ENCODE results near the gene MICAL2. TPM values are rescaled to one million over a fixed set of nuclear protein-coding genes. Genes with fewer than 3 reads are reported as not detected.

MICAL2 gene
- total and polyA plus RNA-seq, 2 of the 13 experiments (the other 11 are each of a cell fraction or from before 2014, with no cell fraction given), result 0.78 to 1.1 TPM

DNA sequence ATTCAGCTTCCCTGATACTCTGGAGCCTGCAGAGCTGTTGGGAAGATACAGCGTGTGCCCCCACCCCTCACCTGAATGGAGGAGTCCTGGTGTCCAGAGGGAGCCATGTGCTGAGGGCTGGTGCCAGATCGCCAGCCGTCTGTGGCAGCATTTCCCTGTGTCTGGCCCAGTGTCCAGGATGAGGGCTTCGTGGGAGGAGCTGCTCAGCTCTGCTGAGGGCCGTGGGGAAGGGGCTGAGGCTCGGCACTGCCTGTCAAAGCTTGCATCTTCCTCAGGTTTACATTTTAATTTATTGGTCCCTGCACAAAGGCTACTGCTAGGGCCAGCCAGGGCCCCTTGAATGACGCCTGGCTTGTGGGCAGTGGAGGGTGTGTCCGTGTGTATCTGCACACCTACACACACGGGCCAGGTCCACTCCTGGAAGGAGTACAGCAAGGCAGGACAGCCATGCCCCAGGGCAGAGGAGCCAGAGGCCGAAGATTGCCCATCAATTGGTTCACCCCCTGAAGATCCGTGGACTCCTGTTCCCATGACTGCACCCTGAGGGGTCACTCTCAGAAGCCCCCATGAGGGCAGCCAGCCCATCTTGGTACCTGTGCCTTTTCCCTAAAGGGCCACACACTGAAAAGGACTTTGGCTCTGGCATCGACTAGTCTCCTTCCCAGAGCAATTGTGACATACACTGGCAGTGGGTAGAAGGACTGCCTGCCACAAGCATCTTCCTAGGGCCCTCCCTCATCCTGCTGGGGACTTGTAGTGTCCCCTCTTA, 159.2 kb downstream of the MICAL2 start:
- Histone ChIP-seq H3K36me3 (replicated peaks in 1 of 2; ENCODE audit: control insufficient read depth in 1 of 2, insufficient read depth in 2 of 2, low read length in 2 of 2) (no peaks in the 10 kb centered on the region), H3K4me3 (replicated peaks in 1 of 3; ENCODE audit: insufficient read depth in 1 of 3, low read depth in 2 of 3, low read length in 3 of 3) (peak overlapping the region in 1 of 3 experiments; percentile 32; a peak in 1 of 6 replicates), H3K27me3 (ENCODE audit: control insufficient read depth in 1 of 2, insufficient read depth in 2 of 2, low read length in 2 of 2) (no peaks in the 10 kb centered on the region), H3K9ac (ENCODE audit: insufficient read depth, low read depth, low read length) (no peak overlapping the region), H3K9me3 (ENCODE audit: low read length) (no peaks in the 10 kb centered on the region), H3K4me1 (ENCODE audit: insufficient read depth, low read length) (peaks cover 35% of the 10 kb centered on the region), H2AFZ (ENCODE audit: low read length) (peak overlapping the region; percentile 50), H3K27ac (ENCODE audit: extremely low read length, insufficient read depth, low read length) (no peak overlapping the region), H3K4me2 (ENCODE audit: low read depth, low read length) (peak overlapping the region; percentile 62), H3K79me2 (ENCODE audit: insufficient read depth, low read length) (no peaks in the 10 kb centered on the region), H4K20me1 (ENCODE audit: insufficient read depth, low read length) (no peaks in the 10 kb centered on the region)
- ChIA-PET CTCF (ENCODE audit: low intra/inter-chr PET ratio, low total read pairs) (no interaction called here), POLR2A (no interaction called here)
- in situ Hi-C loops (cut with HindIII; ENCODE audit: extremely low pct_ligation_motif_present, low pct_unique_long_range_greater_than_20kb) (no loop called here), intact Hi-C loops (cut with micrococcal nuclease; ENCODE audit: unreplicated experiment) (no loop called here)
- no peak for DNase-seq (ENCODE audit: low spot score)
- WGBS (ENCODE audit: low lambda C conversion rate), result 24% methylated on average over 6 of the region's 12 CpGs
- ATAC-seq, result no peak; the same call in 2 of the 3 replicates
- BruUV-seq (replicated peaks), result no TSS peak
- TF ChIP-seq EZH2 (conservative IDR thresholded peaks at IDR 0.05; ENCODE audit: low read depth, low read length) (no peak), ZNF333 (CRISPR knock-in tag; IDR thresholded peaks at IDR 0.05; ENCODE audit: borderline replicate concordance) (no peak), CEBPG (CRISPR knock-in tag; IDR thresholded peaks at IDR 0.05) (no peak)
- no peak for FAIRE-seq

DNA sequence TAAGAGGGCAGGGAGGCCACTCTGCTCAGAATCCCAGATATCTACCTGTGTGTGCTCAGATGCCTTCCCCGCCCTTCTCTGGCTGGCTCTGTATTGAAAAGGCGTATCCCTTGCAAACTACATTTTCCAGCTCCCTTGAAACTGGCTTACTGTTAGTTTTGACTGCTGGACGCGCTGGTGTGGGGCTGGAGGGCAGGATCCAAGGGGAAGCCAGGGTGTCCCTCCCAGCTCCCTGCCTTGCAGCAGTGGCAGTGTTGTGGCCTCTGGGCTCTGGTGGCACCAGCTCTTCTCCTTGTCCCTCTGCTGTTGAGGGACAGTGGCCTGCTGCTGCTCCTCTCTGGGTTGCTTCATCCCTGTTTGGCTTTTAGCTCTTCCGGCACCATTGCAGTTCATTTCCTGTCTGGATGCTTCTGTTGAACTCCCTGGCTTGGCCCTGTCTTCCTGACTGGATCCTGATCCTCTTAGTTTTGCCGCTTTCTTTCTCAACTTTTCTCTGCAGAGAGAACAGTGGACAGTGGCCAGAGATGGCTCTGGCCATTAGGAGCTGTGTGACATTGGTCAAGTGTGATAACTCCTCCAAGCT, 159.9 kb downstream of the MICAL2 start:
- Histone ChIP-seq H3K27me3 (ENCODE audit: control insufficient read depth in 1 of 2, insufficient read depth in 2 of 2, low read length in 2 of 2) (no peaks in the 10 kb centered on the region), H3K36me3 (replicated peaks in 1 of 2; ENCODE audit: control insufficient read depth in 1 of 2, insufficient read depth in 2 of 2, low read length in 2 of 2) (no peaks in the 10 kb centered on the region), H3K4me1 (ENCODE audit: insufficient read depth, low read length) (peaks cover 35% of the 10 kb centered on the region), H2AFZ (ENCODE audit: low read length) (peak overlapping the region; percentile 50), H3K79me2 (ENCODE audit: insufficient read depth, low read length) (no peaks in the 10 kb centered on the region), H3K9me3 (ENCODE audit: low read length) (no peaks in the 10 kb centered on the region), H4K20me1 (ENCODE audit: insufficient read depth, low read length) (no peaks in the 10 kb centered on the region), H3K9ac (ENCODE audit: insufficient read depth, low read depth, low read length) (no peak overlapping the region), H3K4me3 (replicated peaks in 1 of 3; ENCODE audit: insufficient read depth in 1 of 3, low read depth in 2 of 3, low read length in 3 of 3) (peak overlapping the region in 1 of 3 experiments; percentile 32; a peak in 1 of 6 replicates), H3K4me2 (ENCODE audit: low read depth, low read length) (peak overlapping the region; percentile 62), H3K27ac (ENCODE audit: extremely low read length, insufficient read depth, low read length) (no peak overlapping the region)
- CTCF ChIA-PET (ENCODE audit: low intra/inter-chr PET ratio, low total read pairs), result no interaction called here
- in situ Hi-C loops (cut with HindIII; ENCODE audit: extremely low pct_ligation_motif_present, low pct_unique_long_range_greater_than_20kb), result no loop called here
- intact Hi-C loops (cut with micrococcal nuclease; ENCODE audit: unreplicated experiment), result no loop called here
- DNase-seq (ENCODE audit: low spot score) (peak; percentile 13), FAIRE-seq (no peak), ATAC-seq (peak; percentile 38)
- no TSS peak for BruUV-seq (replicated peaks)
- POLR2A ChIA-PET, result no interaction called here
- 18% methylated on average over 3 of the region's 6 CpGs for WGBS (ENCODE audit: low lambda C conversion rate)
- TF ChIP-seq ZNF20 (CRISPR knock-in tag; IDR thresholded peaks at IDR 0.05) (no peak), ETV5 (CRISPR knock-in tag; IDR thresholded peaks at IDR 0.05; ENCODE audit: borderline replicate concordance) (peak; percentile 24; the same call in 1 of the 2 replicates), GABPB1 (CRISPR knock-in tag; IDR thresholded peaks at IDR 0.05) (peak; percentile 60; the same call in 1 of the 2 replicates), NR2C2 (CRISPR knock-in tag; IDR thresholded peaks at IDR 0.05; ENCODE audit: borderline replicate concordance) (peak; percentile 86), GTF3A (CRISPR knock-in tag; conservative IDR thresholded peaks at IDR 0.05) (no peak), REL (CRISPR knock-in tag; conservative IDR thresholded peaks at IDR 0.05) (no peak), RBM22 (optimal IDR thresholded peaks at IDR 0.05; ENCODE audit: low read length) (no peak), MED1 (CRISPR knock-in tag; IDR thresholded peaks at IDR 0.05) (no peak), CEBPG (CRISPR knock-in tag; IDR thresholded peaks at IDR 0.05) (peak; percentile 32; the same call in 1 of the 2 replicates), ZNF230 (CRISPR knock-in tag; IDR thresholded peaks at IDR 0.05) (no peak), CEBPB (IDR thresholded peaks at IDR 0.05; ENCODE audit: borderline replicate concordance, low read depth, low read length) (peak; percentile 28; the same call in 1 of the 2 replicates)
- TF ChIP-seq, protein P1, sequence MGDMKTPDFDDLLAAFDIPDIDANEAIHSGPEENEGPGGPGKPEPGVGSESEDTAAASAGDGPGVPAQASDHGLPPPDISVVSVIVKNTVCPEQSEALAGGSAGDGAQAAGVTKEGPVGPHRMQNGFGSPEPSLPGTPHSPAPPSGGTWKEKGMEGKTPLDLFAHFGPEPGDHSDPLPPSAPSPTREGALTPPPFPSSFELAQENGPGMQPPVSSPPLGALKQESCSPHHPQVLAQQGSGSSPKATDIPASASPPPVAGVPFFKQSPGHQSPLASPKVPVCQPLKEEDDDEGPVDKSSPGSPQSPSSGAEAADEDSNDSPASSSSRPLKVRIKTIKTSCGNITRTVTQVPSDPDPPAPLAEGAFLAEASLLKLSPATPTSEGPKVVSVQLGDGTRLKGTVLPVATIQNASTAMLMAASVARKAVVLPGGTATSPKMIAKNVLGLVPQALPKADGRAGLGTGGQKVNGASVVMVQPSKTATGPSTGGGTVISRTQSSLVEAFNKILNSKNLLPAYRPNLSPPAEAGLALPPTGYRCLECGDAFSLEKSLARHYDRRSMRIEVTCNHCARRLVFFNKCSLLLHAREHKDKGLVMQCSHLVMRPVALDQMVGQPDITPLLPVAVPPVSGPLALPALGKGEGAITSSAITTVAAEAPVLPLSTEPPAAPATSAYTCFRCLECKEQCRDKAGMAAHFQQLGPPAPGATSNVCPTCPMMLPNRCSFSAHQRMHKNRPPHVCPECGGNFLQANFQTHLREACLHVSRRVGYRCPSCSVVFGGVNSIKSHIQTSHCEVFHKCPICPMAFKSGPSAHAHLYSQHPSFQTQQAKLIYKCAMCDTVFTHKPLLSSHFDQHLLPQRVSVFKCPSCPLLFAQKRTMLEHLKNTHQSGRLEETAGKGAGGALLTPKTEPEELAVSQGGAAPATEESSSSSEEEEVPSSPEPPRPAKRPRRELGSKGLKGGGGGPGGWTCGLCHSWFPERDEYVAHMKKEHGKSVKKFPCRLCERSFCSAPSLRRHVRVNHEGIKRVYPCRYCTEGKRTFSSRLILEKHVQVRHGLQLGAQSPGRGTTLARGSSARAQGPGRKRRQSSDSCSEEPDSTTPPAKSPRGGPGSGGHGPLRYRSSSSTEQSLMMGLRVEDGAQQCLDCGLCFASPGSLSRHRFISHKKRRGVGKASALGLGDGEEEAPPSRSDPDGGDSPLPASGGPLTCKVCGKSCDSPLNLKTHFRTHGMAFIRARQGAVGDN (CRISPR knock-in tag; IDR thresholded peaks at IDR 0.05), result peak; percentile 30; the same call in 1 of the 2 replicates
